Skeletal muscle cell (primary cell): Measurements from ENCODE around the gene PIK3R4.

ENCODE experiments used
- DNase-seq: peaks from one replicate; pipeline ENCODE4 v3.0.0-alpha.2; 2010; ENCODE audit warnings: low read depth
- H3K4me3 ChIP-seq: 2 replicates; pipeline ENCODE4 v1.5.1; 2011; ENCODE audit warnings: low read depth, mild to moderate bottlenecking, control low read depth, low read length, moderate library complexity

Gene PIK3R4

GRCh38 chr3:130746246-130747039, at the start of gene PIK3R4:
Gene PIK3R4 (minus strand): TSS chr3:130746829. CDS start chr3:130745218, 1,611 bp downstream.
- DNase-seq: peak; percentile 91
- H3K4me3 ChIP-seq: peak within 1 kb of the TSS; percentile 99

- H3K4me3 ChIP-seq: no peak overlapping the region
- DNase-seq: no peak
Measured at GRCh38 chr3:130795396-130795795, 48.8 kb upstream of the PIK3R4 start.

- DNase-seq: no peak
- H3K4me3 ChIP-seq: no peak overlapping the region
Measured at GRCh38 chr3:130792246-130792645, 45.6 kb upstream of the PIK3R4 start.

- DNase-seq: no peak
Measured at GRCh38 chr3:130789782-130790322, 43.2 kb upstream of the PIK3R4 start.

GRCh38 chr3:130787422-130788068, 40.9 kb upstream of the PIK3R4 start:
- DNase-seq: no peak
- no peak overlapping the region for H3K4me3 ChIP-seq

More at GRCh38 chr3:130789782-130790322, 43.2 kb upstream of the PIK3R4 start:
- H3K4me3 ChIP-seq: no peak overlapping the region

- H3K4me3 ChIP-seq: no peak overlapping the region
- no peak for DNase-seq
Measured at GRCh38 chr3:130786306-130786705, 39.7 kb upstream of the PIK3R4 start.

GRCh38 chr3:130783629-130784028, 37.0 kb upstream of the PIK3R4 start:
- no peak overlapping the region for H3K4me3 ChIP-seq
- no peak for DNase-seq

GRCh38 chr3:130779486-130779885, 32.9 kb upstream of the PIK3R4 start:
- H3K4me3 ChIP-seq: no peak overlapping the region
- DNase-seq: no peak

- H3K4me3 ChIP-seq: no peak overlapping the region
- no peak for DNase-seq
Measured at GRCh38 chr3:130779031-130779430, 32.4 kb upstream of the PIK3R4 start.

GRCh38 chr3:130773366-130773765, 26.7 kb upstream of the PIK3R4 start:
- H3K4me3 ChIP-seq: no peak overlapping the region
- DNase-seq: no peak

- no peak for DNase-seq
- H3K4me3 ChIP-seq: no peak overlapping the region
Measured at GRCh38 chr3:130772129-130772528, 25.5 kb upstream of the PIK3R4 start.

- DNase-seq: no peak
- H3K4me3 ChIP-seq: no peak overlapping the region
Measured at GRCh38 chr3:130770644-130771043, 24.0 kb upstream of the PIK3R4 start.

GRCh38 chr3:130761730-130762311, 15.2 kb upstream of the PIK3R4 start:
- no peak overlapping the region for H3K4me3 ChIP-seq

GRCh38 chr3:130760922-130761321, 14.3 kb upstream of the PIK3R4 start:
- no peak for DNase-seq
- H3K4me3 ChIP-seq: no peak overlapping the region

More at GRCh38 chr3:130761730-130762311, 15.2 kb upstream of the PIK3R4 start:
- DNase-seq: no peak

- no peak for DNase-seq
- no peak overlapping the region for H3K4me3 ChIP-seq
Measured at GRCh38 chr3:130759692-130760338, 13.2 kb upstream of the PIK3R4 start.

GRCh38 chr3:130758624-130759369, 12.2 kb upstream of the PIK3R4 start:
- no peak overlapping the region for H3K4me3 ChIP-seq
- DNase-seq: no peak

- H3K4me3 ChIP-seq: no peak overlapping the region
- DNase-seq: no peak
Measured at GRCh38 chr3:130757611-130758150, 11.1 kb upstream of the PIK3R4 start.

- H3K4me3 ChIP-seq: no peak overlapping the region
- DNase-seq: no peak
Measured at GRCh38 chr3:130755666-130756065, 9.0 kb upstream of the PIK3R4 start.

GRCh38 chr3:130748981-130749380, 2.4 kb upstream of the PIK3R4 start:
- DNase-seq: no peak
- no peak overlapping the region for H3K4me3 ChIP-seq
